Neural cell (in vitro differentiated cells): ENCODE data around the gene SPRR2D. TPM values are rescaled to one million over a fixed set of nuclear protein-coding genes. Genes with fewer than 3 reads are reported as not detected.

Source experiments
- H2AFZ ChIP-seq: fragments of 200-600, 300-800 bp; sonication (generic), shearing (Covaris generic); 2 replicates; pipeline ENCODE4 v1.6.0; 2014; ENCODE audit warnings: low read depth, mild to moderate bottlenecking, antibody characterized with exemption, low read length, moderate library complexity
- H3F3A ChIP-seq: fragments of 200-600 bp; shearing (Covaris generic); 2 replicates; pipeline ENCODE4 v1.6.1; 2016; ENCODE audit warnings: mild to moderate bottlenecking, moderate library complexity, mixed read lengths, antibody characterized with exemption, low read length; ENCODE audit not compliant: insufficient read depth, poor library complexity, severe bottlenecking
- H3K27ac ChIP-seq: fragments of 200-600, 300-800 bp; sonication (generic), shearing (Covaris generic); 2 replicates; pipeline ENCODE4 v1.5.1; 2014; ENCODE audit warnings: mild to moderate bottlenecking, low read length, moderate library complexity
- H3K27me3 ChIP-seq: fragments of 300-800, 200-600 bp; sonication (generic), shearing (Covaris generic); 2 replicates; pipeline ENCODE4 v1.6.0; 2014; ENCODE audit warnings: mild to moderate bottlenecking, low read depth, low read length, moderate library complexity; ENCODE audit not compliant: insufficient read depth
- H3K36me3 ChIP-seq: fragments of 300-800, 200-600 bp; sonication (generic), shearing (Covaris generic); 2 replicates; pipeline ENCODE4 v1.5.1; 2014; ENCODE audit warnings: mild to moderate bottlenecking, antibody characterized with exemption, low read length, moderate library complexity; ENCODE audit not compliant: insufficient read depth
- H3K4me2 ChIP-seq: fragments of 300-800, 200-600 bp; sonication (generic), shearing (Covaris generic); 2 replicates; pipeline ENCODE4 v1.6.0; 2014; ENCODE audit warnings: mild to moderate bottlenecking, low read length
- H3K4me3 ChIP-seq: fragments of 300-800, 200-600 bp; sonication (generic), shearing (Covaris generic); 2 replicates; pipeline ENCODE4 v1.5.1; 2014; ENCODE audit warnings: mild to moderate bottlenecking, low read length, moderate library complexity
- H3K79me2 ChIP-seq: fragments of 200-600 bp; shearing (Covaris generic); replicated peaks from 2 replicates; pipeline ENCODE4 v1.6.0; 2014; ENCODE audit warnings: mild to moderate bottlenecking, low read length, moderate library complexity; ENCODE audit not compliant: insufficient read depth
- H3K9ac ChIP-seq: fragments of 300-800, 200-600 bp; sonication (generic), shearing (Covaris generic); 2 replicates; pipeline ENCODE4 v1.6.1; 2016; ENCODE audit warnings: mild to moderate bottlenecking, low read length, mixed read lengths
- H3K9me2 ChIP-seq: fragments of 200-600 bp; shearing (Covaris generic); 2 replicates; pipeline ENCODE4 v1.6.1; 2016; ENCODE audit warnings: mild to moderate bottlenecking, low read length, mixed read lengths; ENCODE audit not compliant: insufficient read depth
- H3K9me3 ChIP-seq: fragments of 200-600, 300-800 bp; sonication (generic), shearing (Covaris generic); 2 replicates; pipeline ENCODE4 v1.6.1; 2016; ENCODE audit warnings: mild to moderate bottlenecking, mixed run types, low read length, moderate library complexity, mixed read lengths
- H4K20me1 ChIP-seq: fragments of 200-600 bp; shearing (Covaris generic); 2 replicates; pipeline ENCODE4 v1.6.1; 2016; ENCODE audit warnings: mild to moderate bottlenecking, mixed run types; ENCODE audit not compliant: insufficient read depth
- EP300 ChIP-seq: fragments of 450-650 bp; conservative IDR thresholded peaks from 2 replicates; pipeline ENCODE4 v1.6.1; 2014; ENCODE audit warnings: antibody characterized with exemption, mild to moderate bottlenecking, moderate library complexity; ENCODE audit not compliant: poor library complexity, severe bottlenecking
- EZH2 ChIP-seq: fragments of 200-600, 300-800 bp; shearing (Covaris generic), sonication (generic); IDR thresholded peaks from 2 replicates; pipeline ENCODE4 v1.6.1; 2014; ENCODE audit warnings: antibody characterized with exemption, low read length, borderline replicate concordance, mild to moderate bottlenecking; ENCODE audit not compliant: insufficient read depth, poor library complexity, severe bottlenecking
- MXI1 ChIP-seq: fragments of 450-650 bp; conservative IDR thresholded peaks from 2 replicates; pipeline ENCODE4 v1.6.1; 2014; ENCODE audit warnings: antibody characterized with exemption, mild to moderate bottlenecking; ENCODE audit not compliant: poor library complexity, severe bottlenecking
- POLR2AphosphoS5 ChIP-seq: IDR thresholded peaks from 2 replicates; pipeline ENCODE4 v1.6.1; 2012
- RAD21 ChIP-seq: fragments of 450-650 bp; conservative IDR thresholded peaks from 2 replicates; pipeline ENCODE4 v1.6.1; 2014; ENCODE audit warnings: antibody characterized with exemption, mild to moderate bottlenecking, moderate library complexity
- SMC3 ChIP-seq: fragments of 450-650 bp; conservative IDR thresholded peaks from 2 replicates; pipeline ENCODE4 v1.6.1; 2014; ENCODE audit warnings: antibody characterized with exemption, mild to moderate bottlenecking, moderate library complexity; ENCODE audit not compliant: poor library complexity
- TAF1 ChIP-seq: IDR thresholded peaks from 2 replicates; pipeline ENCODE4 v1.6.1; 2012; ENCODE audit warnings: low read depth
- polyA plus RNA-seq: library from polyadenylated mRNA; depleted of rRNA; stranded (reverse); fragments of >200 nt; gene quantifications from 2 replicates; pipeline ENCODE4 v1.2.3, GENCODE V29; 2014
- TF ChIP-seq, protein P1 (sequence below): IDR thresholded peaks from 2 replicates; pipeline ENCODE4 v1.6.1; 2012; ENCODE audit warnings: borderline replicate concordance
- TF ChIP-seq, protein P2 (sequence below): fragments of 450-650 bp; IDR thresholded peaks from 2 replicates; pipeline ENCODE4 v1.5.1; 2014; ENCODE audit warnings: antibody characterized with exemption, mild to moderate bottlenecking, moderate library complexity; ENCODE audit not compliant: poor library complexity, severe bottlenecking

SPRR2D gene
- polyA plus RNA-seq, 1 donor from 2014 or later, result not detected

DNA sequence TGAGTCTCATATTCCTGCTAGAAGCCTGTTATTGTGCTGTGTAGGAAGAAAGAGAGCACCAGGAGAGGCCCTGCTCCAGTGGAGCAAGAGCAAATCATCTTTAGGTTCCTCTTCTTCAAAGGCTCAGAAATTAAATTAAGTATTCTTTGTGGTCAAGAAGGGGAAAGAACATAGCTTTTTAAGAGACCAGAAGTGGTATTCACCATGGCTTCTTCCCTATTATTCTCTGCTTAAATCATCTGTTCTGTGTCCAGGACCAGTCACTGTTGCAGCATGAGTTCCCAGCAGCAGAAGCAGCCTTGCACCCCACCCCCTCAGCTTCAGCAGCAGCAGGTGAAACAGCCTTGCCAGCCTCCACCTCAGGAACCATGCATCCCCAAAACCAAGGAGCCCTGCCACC lies 8.8 kb downstream of the SPRR2D start:
- Histone ChIP-seq H3F3A (no peaks in the 10 kb centered on the region), H3K27me3 (no peaks in the 10 kb centered on the region), H3K27ac (no peak overlapping the region), H3K4me3 (no peak overlapping the region), H3K9ac (no peak overlapping the region), H3K9me2 (no peaks in the 10 kb centered on the region), H2AFZ (no peak overlapping the region), H3K9me3 (no peaks in the 10 kb centered on the region), H4K20me1 (no peaks in the 10 kb centered on the region), H3K79me2 (no peaks in the 10 kb centered on the region), H3K4me2 (no peak overlapping the region), H3K36me3 (no peaks in the 10 kb centered on the region)
- TF ChIP-seq POLR2AphosphoS5, result no peak
- no peak for TF ChIP-seq EZH2
- TF ChIP-seq MXI1, result no peak
- TF ChIP-seq, protein P1, sequence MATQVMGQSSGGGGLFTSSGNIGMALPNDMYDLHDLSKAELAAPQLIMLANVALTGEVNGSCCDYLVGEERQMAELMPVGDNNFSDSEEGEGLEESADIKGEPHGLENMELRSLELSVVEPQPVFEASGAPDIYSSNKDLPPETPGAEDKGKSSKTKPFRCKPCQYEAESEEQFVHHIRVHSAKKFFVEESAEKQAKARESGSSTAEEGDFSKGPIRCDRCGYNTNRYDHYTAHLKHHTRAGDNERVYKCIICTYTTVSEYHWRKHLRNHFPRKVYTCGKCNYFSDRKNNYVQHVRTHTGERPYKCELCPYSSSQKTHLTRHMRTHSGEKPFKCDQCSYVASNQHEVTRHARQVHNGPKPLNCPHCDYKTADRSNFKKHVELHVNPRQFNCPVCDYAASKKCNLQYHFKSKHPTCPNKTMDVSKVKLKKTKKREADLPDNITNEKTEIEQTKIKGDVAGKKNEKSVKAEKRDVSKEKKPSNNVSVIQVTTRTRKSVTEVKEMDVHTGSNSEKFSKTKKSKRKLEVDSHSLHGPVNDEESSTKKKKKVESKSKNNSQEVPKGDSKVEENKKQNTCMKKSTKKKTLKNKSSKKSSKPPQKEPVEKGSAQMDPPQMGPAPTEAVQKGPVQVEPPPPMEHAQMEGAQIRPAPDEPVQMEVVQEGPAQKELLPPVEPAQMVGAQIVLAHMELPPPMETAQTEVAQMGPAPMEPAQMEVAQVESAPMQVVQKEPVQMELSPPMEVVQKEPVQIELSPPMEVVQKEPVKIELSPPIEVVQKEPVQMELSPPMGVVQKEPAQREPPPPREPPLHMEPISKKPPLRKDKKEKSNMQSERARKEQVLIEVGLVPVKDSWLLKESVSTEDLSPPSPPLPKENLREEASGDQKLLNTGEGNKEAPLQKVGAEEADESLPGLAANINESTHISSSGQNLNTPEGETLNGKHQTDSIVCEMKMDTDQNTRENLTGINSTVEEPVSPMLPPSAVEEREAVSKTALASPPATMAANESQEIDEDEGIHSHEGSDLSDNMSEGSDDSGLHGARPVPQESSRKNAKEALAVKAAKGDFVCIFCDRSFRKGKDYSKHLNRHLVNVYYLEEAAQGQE, result no peak
- no peak for TF ChIP-seq TAF1
- no peak for TF ChIP-seq EP300
- TF ChIP-seq RAD21, result no peak
- no peak for TF ChIP-seq SMC3
- TF ChIP-seq, protein P2, sequence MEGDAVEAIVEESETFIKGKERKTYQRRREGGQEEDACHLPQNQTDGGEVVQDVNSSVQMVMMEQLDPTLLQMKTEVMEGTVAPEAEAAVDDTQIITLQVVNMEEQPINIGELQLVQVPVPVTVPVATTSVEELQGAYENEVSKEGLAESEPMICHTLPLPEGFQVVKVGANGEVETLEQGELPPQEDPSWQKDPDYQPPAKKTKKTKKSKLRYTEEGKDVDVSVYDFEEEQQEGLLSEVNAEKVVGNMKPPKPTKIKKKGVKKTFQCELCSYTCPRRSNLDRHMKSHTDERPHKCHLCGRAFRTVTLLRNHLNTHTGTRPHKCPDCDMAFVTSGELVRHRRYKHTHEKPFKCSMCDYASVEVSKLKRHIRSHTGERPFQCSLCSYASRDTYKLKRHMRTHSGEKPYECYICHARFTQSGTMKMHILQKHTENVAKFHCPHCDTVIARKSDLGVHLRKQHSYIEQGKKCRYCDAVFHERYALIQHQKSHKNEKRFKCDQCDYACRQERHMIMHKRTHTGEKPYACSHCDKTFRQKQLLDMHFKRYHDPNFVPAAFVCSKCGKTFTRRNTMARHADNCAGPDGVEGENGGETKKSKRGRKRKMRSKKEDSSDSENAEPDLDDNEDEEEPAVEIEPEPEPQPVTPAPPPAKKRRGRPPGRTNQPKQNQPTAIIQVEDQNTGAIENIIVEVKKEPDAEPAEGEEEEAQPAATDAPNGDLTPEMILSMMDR, result no peak

DNA sequence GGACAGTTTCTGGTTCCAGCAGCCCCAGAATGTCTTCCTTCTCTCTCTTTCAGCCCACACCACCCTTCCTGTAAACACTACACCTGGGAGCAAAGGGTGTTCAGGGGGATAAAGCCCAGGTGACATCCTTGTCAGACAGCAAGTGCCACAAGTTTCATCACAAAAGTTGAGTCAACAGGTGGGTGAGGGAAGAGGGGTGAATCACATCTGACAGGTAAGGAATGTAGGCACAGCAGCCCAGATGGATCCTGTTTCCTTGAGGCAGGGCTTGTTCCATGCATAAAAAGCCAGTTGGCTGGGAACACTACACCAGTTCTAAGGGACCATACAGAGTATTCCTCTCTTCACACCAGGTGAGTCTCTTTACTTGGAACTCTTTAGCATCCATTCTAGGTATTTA lies 10.0 kb downstream of the SPRR2D start, which contains the start of gene SPRR1B:
TSS of gene SPRR1B (plus strand) at position 309 of the 400 bp plus-strand sequence. CDS start 1,143 bp downstream, outside the sequence.
- H3K9ac ChIP-seq, result no peak within 1 kb of the TSS
- H3K4me2 ChIP-seq, result no peak within 1 kb of the TSS
- no peaks in the 10 kb centered on the region for H3K36me3 ChIP-seq
- H3K79me2 ChIP-seq, result no peaks in the 10 kb centered on the region
- H2AFZ ChIP-seq, result no peak within 1 kb of the TSS
- no peak for TF ChIP-seq RAD21
- TF ChIP-seq, protein P1, result no peak
- no peaks in the 10 kb centered on the region for H3K9me3 ChIP-seq
- H3K27me3 ChIP-seq, result no peaks in the 10 kb centered on the region
- no peaks in the 10 kb centered on the region for H4K20me1 ChIP-seq
- H3F3A ChIP-seq, result no peaks in the 10 kb centered on the region
- H3K4me3 ChIP-seq, result no peak within 1 kb of the TSS
- no peaks in the 10 kb centered on the region for H3K9me2 ChIP-seq
- no peak within 1 kb of the TSS for H3K27ac ChIP-seq
